Measurements from ENCODE around the gene MCOLN1.

DNA sequence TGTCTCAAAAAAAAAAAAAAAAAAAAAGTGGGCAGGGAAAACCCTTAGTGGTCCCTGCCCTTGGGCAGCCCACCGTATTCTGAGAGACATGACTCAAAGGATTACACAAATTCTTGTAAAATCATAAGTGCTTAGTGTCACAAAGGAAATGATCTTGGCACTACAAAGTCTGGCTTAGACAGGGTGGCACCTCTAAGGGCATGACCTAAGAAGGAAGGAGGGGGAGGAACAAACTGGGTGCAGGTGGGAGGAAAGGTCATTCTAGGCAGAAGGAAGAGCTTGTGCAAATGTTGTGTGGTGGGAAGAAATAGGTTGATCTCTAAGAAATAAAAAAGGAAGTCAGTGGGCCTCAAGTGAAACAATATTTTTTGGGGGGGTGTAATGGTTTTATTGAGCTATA lies 23.5 kb downstream of the MCOLN1 start:
- TF ChIP-seq, protein P1, sequence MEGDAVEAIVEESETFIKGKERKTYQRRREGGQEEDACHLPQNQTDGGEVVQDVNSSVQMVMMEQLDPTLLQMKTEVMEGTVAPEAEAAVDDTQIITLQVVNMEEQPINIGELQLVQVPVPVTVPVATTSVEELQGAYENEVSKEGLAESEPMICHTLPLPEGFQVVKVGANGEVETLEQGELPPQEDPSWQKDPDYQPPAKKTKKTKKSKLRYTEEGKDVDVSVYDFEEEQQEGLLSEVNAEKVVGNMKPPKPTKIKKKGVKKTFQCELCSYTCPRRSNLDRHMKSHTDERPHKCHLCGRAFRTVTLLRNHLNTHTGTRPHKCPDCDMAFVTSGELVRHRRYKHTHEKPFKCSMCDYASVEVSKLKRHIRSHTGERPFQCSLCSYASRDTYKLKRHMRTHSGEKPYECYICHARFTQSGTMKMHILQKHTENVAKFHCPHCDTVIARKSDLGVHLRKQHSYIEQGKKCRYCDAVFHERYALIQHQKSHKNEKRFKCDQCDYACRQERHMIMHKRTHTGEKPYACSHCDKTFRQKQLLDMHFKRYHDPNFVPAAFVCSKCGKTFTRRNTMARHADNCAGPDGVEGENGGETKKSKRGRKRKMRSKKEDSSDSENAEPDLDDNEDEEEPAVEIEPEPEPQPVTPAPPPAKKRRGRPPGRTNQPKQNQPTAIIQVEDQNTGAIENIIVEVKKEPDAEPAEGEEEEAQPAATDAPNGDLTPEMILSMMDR (conservative IDR thresholded peaks at IDR 0.05; ENCODE audit: low read depth, low read length): no peak
- TF ChIP-seq EZH2phosphoT487 (IDR thresholded peaks at IDR 0.05; ENCODE audit: borderline replicate concordance, low read length): no peak

All from PC-3 (cell line).